MM.1S (cell line): ENCODE results near the gene ALDH1A2.

ENCODE experiments used
- DNase-seq: peaks from one replicate; pipeline ENCODE4 v3.0.0-alpha.2; 2015
- H2AFZ ChIP-seq: fragments of 300-600 bp; sonication (generic); 2 replicates; pipeline ENCODE4 v1.6.0; 2016; ENCODE audit warnings: antibody characterized with exemption, low read length
- H3F3A ChIP-seq: fragments of 300-600 bp; sonication (generic); 2 replicates; pipeline ENCODE4 v1.6.1; 2016; ENCODE audit warnings: mild to moderate bottlenecking, antibody characterized with exemption, low read length, moderate library complexity, mixed read lengths; ENCODE audit not compliant: insufficient read depth
- H3K27ac ChIP-seq: fragments of 300-600 bp; sonication (generic); 2 replicates; pipeline ENCODE4 v1.5.1; 2016; ENCODE audit warnings: mild to moderate bottlenecking, low read length
- H3K27me3 ChIP-seq: fragments of 300-600 bp; sonication (generic); replicated peaks from 2 replicates; pipeline ENCODE4 v1.6.0; 2016; ENCODE audit warnings: low read length; ENCODE audit not compliant: insufficient read depth
- H3K36me3 ChIP-seq: fragments of 300-600 bp; sonication (generic); replicated peaks from 2 replicates; pipeline ENCODE4 v1.6.1; 2016; ENCODE audit warnings: mild to moderate bottlenecking, low read length, mixed read lengths; ENCODE audit not compliant: insufficient read depth
- H3K4me1 ChIP-seq: fragments of 300-600 bp; sonication (generic); 2 replicates; pipeline ENCODE4 v1.6.1; 2016; ENCODE audit warnings: low read length, mixed read lengths
- H3K4me2 ChIP-seq: fragments of 300-600 bp; sonication (generic); 2 replicates; pipeline ENCODE4 v1.6.0; 2016; ENCODE audit warnings: low read depth, low read length
- H3K4me3 ChIP-seq: fragments of 300-600 bp; sonication (generic); 2 replicates; pipeline ENCODE4 v1.5.1; 2016; ENCODE audit warnings: low read length, mixed read lengths
- H3K79me2 ChIP-seq: fragments of 300-600 bp; sonication (generic); 2 replicates; pipeline ENCODE4 v1.6.1; 2016; ENCODE audit warnings: mixed run types, low read length, mixed read lengths
- H3K9ac ChIP-seq: fragments of 300-600 bp; sonication (generic); 2 replicates; pipeline ENCODE4 v1.6.1; 2016; ENCODE audit warnings: low read length, mixed read lengths
- H3K9me2 ChIP-seq: fragments of 300-600 bp; sonication (generic); replicated peaks from 2 replicates; pipeline ENCODE4 v1.6.1; 2016; ENCODE audit warnings: mild to moderate bottlenecking, low read length, mixed read lengths; ENCODE audit not compliant: insufficient read depth
- H3K9me3 ChIP-seq: fragments of 300-600 bp; sonication (generic); replicated peaks from 2 replicates; pipeline ENCODE4 v1.6.1; 2016; ENCODE audit warnings: mild to moderate bottlenecking, low read length, mixed read lengths; ENCODE audit not compliant: insufficient read depth
- H4K20me1 ChIP-seq: fragments of 300-600 bp; sonication (generic); 2 replicates; pipeline ENCODE4 v1.6.1; 2016; ENCODE audit warnings: mild to moderate bottlenecking, low read length, moderate library complexity, mixed read lengths; ENCODE audit not compliant: insufficient read depth
- CTCF ChIP-seq: fragments of 300-600 bp; sonication (generic); IDR thresholded peaks from 2 replicates; pipeline ENCODE4 v1.5.1; 2016; ENCODE audit warnings: antibody characterized with exemption, low read length, mixed read lengths
- EZH2 ChIP-seq: fragments of 300-600 bp; sonication (generic); optimal IDR thresholded peaks from 2 replicates; pipeline ENCODE3; 2017; ENCODE audit warnings: low read depth, mild to moderate bottlenecking, antibody characterized with exemption, low read length, mixed read lengths
- EZH2phosphoT487 ChIP-seq: fragments of 300-600 bp; sonication (generic); IDR thresholded peaks from 2 replicates; pipeline ENCODE4 v1.6.1; 2018; ENCODE audit warnings: antibody characterized with exemption, low read length

The ALDH1A2 gene

GRCh38 chr15:57961919-57962318, 103.6 kb downstream of the ALDH1A2 start:
- Histone ChIP-seq H3K4me1 (no peaks in the 10 kb centered on the region), H3K9ac (no peak overlapping the region), H3K36me3 (no peaks in the 10 kb centered on the region), H3K27ac (no peak overlapping the region), H3K4me2 (no peak overlapping the region), H3K4me3 (no peak overlapping the region), H3F3A (no peaks in the 10 kb centered on the region), H3K9me2 (no peaks in the 10 kb centered on the region), H3K27me3 (no peaks in the 10 kb centered on the region), H4K20me1 (no peaks in the 10 kb centered on the region), H3K79me2 (no peaks in the 10 kb centered on the region), H2AFZ (no peak overlapping the region), H3K9me3 (no peaks in the 10 kb centered on the region)
- TF ChIP-seq EZH2 (no peak), EZH2phosphoT487 (no peak), CTCF (no peak)
- DNase-seq: no peak

- H3K9me2 ChIP-seq: no peaks in the 10 kb centered on the region
- peak; percentile 41 for DNase-seq
- TF ChIP-seq EZH2 (no peak), EZH2phosphoT487 (no peak), CTCF (no peak)
- H2AFZ ChIP-seq: no peak overlapping the region
- H4K20me1 ChIP-seq: no peaks in the 10 kb centered on the region
- no peaks in the 10 kb centered on the region for H3K27me3 ChIP-seq
- no peaks in the 10 kb centered on the region for H3F3A ChIP-seq
- no peaks in the 10 kb centered on the region for H3K4me1 ChIP-seq
- no peak overlapping the region for H3K4me2 ChIP-seq
- no peak overlapping the region for H3K4me3 ChIP-seq
- no peak overlapping the region for H3K27ac ChIP-seq
- H3K9ac ChIP-seq: no peak overlapping the region
- H3K9me3 ChIP-seq: no peaks in the 10 kb centered on the region
- H3K36me3 ChIP-seq: no peaks in the 10 kb centered on the region
- no peaks in the 10 kb centered on the region for H3K79me2 ChIP-seq
These were observed 108.4 kb downstream of the ALDH1A2 start for GRCh38 chr15:57957113-57957512.

- Histone ChIP-seq H3K27me3 (no peaks in the 10 kb centered on the region), H3K9ac (no peak overlapping the region), H3K4me2 (no peak overlapping the region), H3K79me2 (no peaks in the 10 kb centered on the region), H3K4me1 (no peaks in the 10 kb centered on the region), H3K4me3 (no peak overlapping the region), H3K27ac (no peak overlapping the region), H3F3A (no peaks in the 10 kb centered on the region), H2AFZ (no peak overlapping the region), H3K36me3 (no peaks in the 10 kb centered on the region), H3K9me2 (no peaks in the 10 kb centered on the region), H4K20me1 (no peaks in the 10 kb centered on the region), H3K9me3 (no peaks in the 10 kb centered on the region)
- DNase-seq: no peak
- no peak for TF ChIP-seq CTCF
- no peak for TF ChIP-seq EZH2phosphoT487
- no peak for TF ChIP-seq EZH2
These were observed 111.6 kb downstream of the ALDH1A2 start for GRCh38 chr15:57953874-57954273.
